ENCODE data around the gene DENND4A.

GRCh38 chr15:65743637-65744252, 48.3 kb downstream of the DENND4A start:
- no peak for TF ChIP-seq RNF2 (IDR thresholded peaks at IDR 0.05; ENCODE audit: borderline replicate concordance, low read depth)
- TF ChIP-seq CTCF (IDR thresholded peaks at IDR 0.05) = no peak
- TF ChIP-seq REST (IDR thresholded peaks at IDR 0.05) = no peak
- no peak for TF ChIP-seq PHF8 (IDR thresholded peaks at IDR 0.05; ENCODE audit: borderline replicate concordance, low read depth)
- no peak for TF ChIP-seq POLR2A (IDR thresholded peaks at IDR 0.05; ENCODE audit: low read length)
- TF ChIP-seq RAD21 (conservative IDR thresholded peaks at IDR 0.05 in 1 of 2, IDR thresholded peaks at IDR 0.05 in 1 of 2) = no peak
- no peak for TF ChIP-seq EP300 (IDR thresholded peaks at IDR 0.05)
